ENCODE data around the gene SMARCB1. TPM values are rescaled to one million over a fixed set of nuclear protein-coding genes. Genes with fewer than 3 reads are reported as not detected.

The SMARCB1 gene
- total RNA-seq, 1 experiment from 2014 or later = 136 TPM

DNA sequence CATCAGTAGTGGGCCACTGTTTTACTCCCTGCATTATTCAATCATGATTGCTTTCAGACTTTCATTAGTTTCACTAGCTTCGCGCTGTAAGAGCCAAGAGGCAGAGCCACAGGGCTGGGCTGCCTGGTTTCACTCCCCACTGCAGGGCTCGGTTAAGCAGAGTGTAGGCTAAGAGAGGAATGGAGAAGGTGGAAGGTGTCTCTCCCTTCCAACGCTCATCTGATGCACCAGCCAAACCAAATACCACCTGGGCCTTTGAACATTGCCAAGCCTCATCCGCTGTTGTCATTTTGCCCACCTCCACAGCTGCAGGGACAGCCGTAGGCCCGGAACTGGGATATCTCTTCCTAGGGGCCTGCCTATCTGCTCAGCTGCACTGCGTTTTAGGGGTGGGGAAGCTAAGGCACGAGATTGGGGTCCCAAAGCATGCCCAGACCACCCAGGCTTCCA, 480 bp upstream of the SMARCB1 start:
- H2AFZ ChIP-seq (ENCODE audit: low read length) = peak overlapping the region; percentile 7
- no peak overlapping the region for H2BK20ac ChIP-seq (ENCODE audit: low read depth, low read length, poor library complexity, severe bottlenecking)
- no peaks in the 10 kb centered on the region for H4K20me1 ChIP-seq (ENCODE audit: control insufficient read depth, insufficient read depth, insufficient read length)
- H3K14ac ChIP-seq (ENCODE audit: insufficient read depth, low read length) = peak overlapping the region; percentile 51; the same call in 1 of the 2 replicates
- H3K79me2 ChIP-seq (ENCODE audit: insufficient read depth, low read length) = peaks cover 16% of the 10 kb centered on the region; the same call in 1 of the 2 replicates
- peak overlapping the region; percentile 58 for H3K9ac ChIP-seq (ENCODE audit: extremely low read depth, insufficient read length, low read length)
- no peak overlapping the region for H4K8ac ChIP-seq (replicated peaks; ENCODE audit: insufficient read length, low read depth, low read length)
- no peaks in the 10 kb centered on the region for H3K27me3 ChIP-seq (ENCODE audit: insufficient read depth, low read length)
- no peaks in the 10 kb centered on the region for H3K9me3 Mint-ChIP-seq
- WGBS (ENCODE audit: extremely low coverage, insufficient read length, low lambda C conversion rate) = no CpG with 5 or more reads among the region's 9 CpGs
- peaks cover 2% of the 10 kb centered on the region; the same call in 1 of the 2 replicates for H3K4me1 ChIP-seq (ENCODE audit: insufficient read depth, low read length)
- H4K5ac ChIP-seq (ENCODE audit: insufficient read length, low read depth, low read length) = no peak overlapping the region
- H2AK5ac ChIP-seq (ENCODE audit: insufficient read length, low read length) = no peak overlapping the region
- peak overlapping the region; percentile 81 to 96 (median 96); a peak in 6 of 7 replicates for H3K27ac Mint-ChIP-seq
- peak overlapping the region; percentile 88 to 95 for H3K4me3 Mint-ChIP-seq
- no peak overlapping the region for H2BK120ac ChIP-seq (ENCODE audit: low read depth, low read length, poor library complexity, severe bottlenecking)
- no peak overlapping the region for H3K23ac ChIP-seq (ENCODE audit: insufficient read length, low read depth, low read length)
- H3K23me2 ChIP-seq (ENCODE audit: insufficient read length, low read depth, low read length, poor library complexity, severe bottlenecking) = peaks cover 2% of the 10 kb centered on the region
- no peaks in the 10 kb centered on the region for H3K27me3 Mint-ChIP-seq (ENCODE audit: low read depth)
- H3K4me1 Mint-ChIP-seq = peaks cover 24 to 33% of the 10 kb centered on the region in 2 experiments
- no peak overlapping the region for H3K27ac ChIP-seq (ENCODE audit: insufficient read length, low read depth, low read length)
- H3K18ac ChIP-seq (ENCODE audit: insufficient read length, low read depth, low read length) = peak overlapping the region; percentile 56
- no peak for TF ChIP-seq CTCF (conservative IDR thresholded peaks at IDR 0.05)
- H3K79me1 ChIP-seq (ENCODE audit: insufficient read depth, low read depth, low read length, poor library complexity, severe bottlenecking) = no peaks in the 10 kb centered on the region
- H3T11ph ChIP-seq (ENCODE audit: low read length) = no peak overlapping the region
- no peak overlapping the region for H2BK5ac ChIP-seq (ENCODE audit: insufficient read length, low read length)
- no peak overlapping the region for H2BK15ac ChIP-seq (ENCODE audit: low read depth, low read length)
- H2BK12ac ChIP-seq (ENCODE audit: insufficient read length, low read depth, low read length) = peak overlapping the region; percentile 9
- H3K4me2 ChIP-seq (ENCODE audit: insufficient read depth, insufficient read length, low read length) = peak overlapping the region; percentile 70
- peaks cover 0 to 6% (median 5%) of the 10 kb centered on the region in 3 experiments; a peak in 5 of 7 replicates for H3K36me3 Mint-ChIP-seq (ENCODE audit: insufficient read depth in 1 of 3, low read depth in 3 of 3)
- H3K4ac ChIP-seq (ENCODE audit: low read depth, low read length) = no peak overlapping the region
- H4K91ac ChIP-seq (ENCODE audit: insufficient read length, low read depth, low read length) = no peak overlapping the region
- H3K56ac ChIP-seq (ENCODE audit: insufficient read length, low read depth, low read length) = no peak overlapping the region
- no peaks in the 10 kb centered on the region for H3K9me3 ChIP-seq (ENCODE audit: control insufficient read depth, low read depth, low read length)
- no peak for DNase-seq
